GM21526 (cell line): ENCODE results near the gene VOPP1.
"Not testable (repeated sequence)": the region's sequence is repeated elsewhere in the genome, so short reads cannot be mapped to it uniquely, and the experiment has no call there.

Experiments used
- ATAC-seq: cut with Tn5 transposase; IDR thresholded peaks from one replicate; pipeline ENCODE4 v1.9.1; 2021; ENCODE audit warnings: moderate library complexity; ENCODE audit not compliant: unreplicated experiment, low FRiP score

The VOPP1 gene

DNA sequence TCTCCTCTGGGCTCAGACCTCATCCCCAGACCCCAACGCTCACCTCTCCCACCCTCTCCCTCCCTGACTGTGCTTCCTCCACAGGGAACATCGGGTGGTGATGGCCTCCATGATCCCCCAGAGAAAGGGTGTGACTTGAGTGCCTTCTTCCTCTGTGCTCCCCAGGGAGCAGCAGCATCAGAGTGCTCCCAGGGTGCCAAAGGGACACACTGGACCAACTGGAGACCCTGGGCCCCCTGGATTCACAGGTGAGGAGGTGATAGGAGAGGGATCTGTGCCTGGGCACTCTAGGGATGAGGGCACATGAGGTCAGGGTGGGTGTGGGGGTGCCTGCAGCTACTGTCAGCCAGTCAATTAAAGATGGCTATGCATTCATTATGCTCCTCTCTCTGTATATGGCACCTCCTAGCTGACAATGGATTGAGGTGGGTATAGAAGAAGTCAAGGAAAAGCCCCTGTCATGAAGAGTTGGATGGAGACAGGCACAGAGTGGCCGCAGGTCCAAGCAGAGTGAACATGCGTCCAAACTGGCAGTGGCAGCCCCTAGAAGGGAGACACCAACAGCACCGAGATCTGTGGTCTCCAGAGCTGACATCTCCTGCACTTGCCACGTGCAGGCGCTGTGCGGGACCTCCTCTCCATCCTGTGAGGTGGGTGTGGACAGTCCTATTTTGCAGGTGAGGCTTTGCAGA lies 15.5 kb upstream of the VOPP1 start:
- ATAC-seq: no peak

DNA sequence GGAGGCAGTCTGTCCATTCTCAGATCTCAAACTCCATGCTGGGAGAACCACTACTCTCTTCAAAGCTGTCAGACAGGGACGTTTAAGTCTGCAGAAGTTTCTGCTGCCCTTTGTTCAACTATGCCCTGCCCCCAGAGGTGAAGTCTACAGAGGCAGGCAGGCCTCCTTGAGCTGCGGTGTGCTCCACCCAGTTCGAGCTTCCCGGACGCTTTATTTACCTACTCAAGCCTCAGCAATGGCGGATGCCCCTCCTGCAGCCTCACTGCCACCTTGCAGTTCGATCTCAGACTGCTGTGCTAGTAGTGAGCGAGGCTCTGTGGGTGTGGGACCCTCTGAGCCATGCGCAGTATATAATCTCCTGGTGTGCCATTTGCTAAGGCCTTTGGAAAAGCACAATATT lies 10.4 kb upstream of the VOPP1 start:
- ATAC-seq: not testable (repeated sequence)

DNA sequence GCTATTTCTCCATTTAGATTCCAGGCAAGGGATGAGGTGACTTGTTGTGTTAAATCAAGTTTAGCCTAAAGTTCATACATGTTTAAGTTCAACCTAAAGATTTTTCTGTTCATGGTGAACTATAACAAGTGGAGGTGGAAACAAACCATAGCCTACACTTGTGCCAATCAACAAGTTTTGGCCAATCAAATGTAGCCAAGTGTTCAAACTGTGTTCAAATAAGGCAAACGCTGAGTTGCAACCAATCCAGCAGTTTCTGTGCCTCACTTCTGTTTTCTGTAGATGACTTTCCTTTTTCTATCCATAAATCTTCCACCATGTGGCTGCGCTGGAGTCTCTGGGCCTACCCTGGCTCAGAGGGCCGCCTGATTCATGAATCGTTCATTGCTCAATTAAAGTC lies 4.5 kb upstream of the VOPP1 start:
- ATAC-seq: no peak

DNA sequence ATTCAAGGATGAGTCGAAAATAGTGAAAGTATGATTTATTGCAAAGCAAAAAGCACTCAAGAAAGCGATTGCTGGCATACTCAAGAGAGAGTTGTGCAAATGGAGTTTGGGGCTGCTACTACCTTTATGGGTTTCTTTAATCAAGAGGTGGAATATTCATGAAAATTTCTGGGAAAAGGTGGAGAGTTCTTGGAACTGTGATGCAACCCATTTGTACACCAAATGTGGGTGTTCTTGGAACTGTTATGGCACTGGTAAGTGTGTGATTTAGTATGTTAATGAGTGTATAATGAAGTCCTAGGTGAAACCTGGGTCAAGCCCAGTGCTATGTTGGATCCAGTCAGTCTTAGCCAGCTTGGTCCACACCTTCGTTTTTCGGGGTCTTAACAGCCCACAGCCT lies 3.4 kb upstream of the VOPP1 start:
- no peak for ATAC-seq

DNA sequence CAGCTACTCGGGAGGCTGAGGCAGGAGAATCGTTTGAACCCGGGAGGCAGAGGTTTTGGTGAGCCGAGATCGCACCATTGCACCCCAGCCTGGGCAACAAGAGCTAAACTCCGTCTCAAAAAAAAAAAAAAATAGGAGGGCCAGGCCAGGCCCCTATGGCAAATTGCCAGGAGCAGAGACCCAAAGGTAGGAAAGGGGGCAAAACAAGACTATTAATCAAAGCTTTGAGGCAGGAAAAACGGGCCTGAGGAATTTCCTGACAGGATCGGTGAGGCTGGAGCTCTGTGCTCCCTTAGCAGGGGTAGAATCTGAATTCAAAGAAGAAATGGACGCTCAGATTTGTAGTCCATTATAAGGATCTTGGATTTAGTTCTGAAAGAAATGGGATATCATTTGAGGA lies 2.8 kb upstream of the VOPP1 start:
- no peak for ATAC-seq

DNA sequence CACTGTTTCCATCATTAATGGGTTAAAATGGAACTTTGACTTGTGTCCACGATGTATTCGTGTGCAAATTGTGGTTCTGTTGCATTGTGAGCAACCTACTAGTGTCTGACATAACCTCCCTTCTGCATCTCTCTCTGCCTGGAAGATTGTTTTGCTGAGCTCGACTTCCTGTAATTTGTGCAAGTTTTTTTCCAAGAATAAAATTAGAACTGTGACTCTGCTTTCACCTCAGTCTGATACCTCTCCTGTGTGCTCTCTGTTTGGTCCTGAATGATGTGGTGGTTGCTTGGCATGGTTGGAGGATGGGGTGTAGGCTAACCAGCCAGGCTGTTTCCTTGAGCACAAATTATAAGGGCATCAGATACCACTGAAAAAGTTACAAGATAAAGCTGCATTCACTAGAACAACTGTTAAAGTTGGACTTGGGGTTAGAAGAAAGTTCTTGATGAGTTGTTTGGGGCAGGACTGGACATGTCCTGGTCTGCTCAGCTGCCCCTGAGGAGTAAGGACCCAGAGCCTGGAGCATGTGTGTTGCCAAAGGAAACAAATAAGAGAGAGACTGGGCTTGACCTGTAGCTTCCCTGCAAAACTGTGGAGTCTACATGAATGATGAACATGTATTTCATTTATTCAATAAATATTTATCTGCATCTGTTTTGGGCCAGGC lies 1.9 kb upstream of the VOPP1 start:
- no peak for ATAC-seq

DNA sequence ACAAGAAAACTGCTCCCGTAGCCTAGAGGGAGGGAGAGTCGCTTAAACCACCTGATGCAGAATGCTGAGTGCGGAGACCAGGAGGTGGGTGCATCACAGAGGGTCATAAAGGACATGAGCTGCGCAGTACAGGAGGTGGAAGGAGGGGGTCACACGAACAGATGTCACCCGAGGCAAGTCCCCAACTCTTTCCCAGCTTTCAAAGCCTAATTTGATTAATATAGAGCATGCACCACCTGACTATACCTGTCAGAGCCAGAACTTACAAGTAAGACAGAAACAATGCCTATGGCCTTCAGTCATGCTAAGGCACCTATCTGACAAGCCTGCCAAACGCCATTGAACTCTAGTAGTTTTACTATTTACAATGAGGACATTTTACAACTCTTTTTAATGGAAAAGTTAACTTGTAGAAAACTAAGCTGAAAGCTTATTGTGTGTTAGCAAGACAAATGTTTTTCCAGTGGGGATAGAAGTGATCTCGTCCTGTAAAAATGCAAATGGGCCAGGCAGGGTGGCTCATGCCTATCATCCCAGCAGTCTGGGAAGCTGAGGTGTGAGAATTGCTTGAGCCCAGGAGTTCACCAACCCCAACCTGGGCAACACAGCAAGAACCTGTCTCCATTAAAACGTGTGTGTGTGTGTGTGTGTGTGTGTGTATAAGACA lies 1.1 kb upstream of the VOPP1 start:
- no peak for ATAC-seq

DNA sequence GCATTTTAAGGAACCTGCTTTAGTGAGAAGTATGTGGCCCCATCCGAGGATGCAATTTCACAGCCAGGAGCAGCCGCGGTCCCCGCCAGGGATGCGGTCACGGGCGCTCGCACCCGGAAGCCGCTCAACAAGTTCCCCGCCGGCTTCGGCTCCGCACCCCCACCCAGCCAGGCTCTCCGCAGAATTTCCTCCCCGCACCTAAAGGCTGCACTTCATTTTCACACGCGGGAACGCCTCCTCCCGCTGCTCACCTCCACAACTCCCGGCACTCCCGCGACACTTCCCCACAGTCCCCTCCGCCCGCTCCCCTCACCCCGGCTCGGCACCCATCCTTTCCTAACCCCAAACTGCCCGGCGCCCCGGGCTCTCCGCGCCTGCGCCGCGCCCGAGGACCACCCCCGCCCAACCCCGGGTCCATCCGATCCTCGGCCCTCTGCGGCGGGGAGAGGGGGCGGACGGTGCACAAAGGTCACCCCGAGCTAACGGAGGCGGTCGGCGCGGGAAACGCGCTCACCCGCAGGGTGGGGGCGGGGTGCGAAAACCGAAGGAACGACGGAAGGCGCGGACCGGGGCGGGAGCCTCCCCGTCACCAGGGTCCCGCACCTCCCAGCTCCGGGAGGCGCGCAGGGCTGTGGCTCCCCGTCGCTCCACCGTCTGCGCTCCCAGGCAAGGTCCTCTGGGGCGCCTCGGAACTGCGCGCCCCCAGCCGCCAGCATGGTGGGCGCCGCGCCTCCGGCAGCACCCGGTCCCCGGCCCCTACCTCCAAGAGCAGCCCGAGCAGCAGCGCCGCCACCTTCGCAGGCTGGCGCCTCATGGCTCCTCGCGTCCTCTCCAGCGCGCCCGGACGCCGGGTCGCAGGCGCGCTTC lies 558 bp downstream of the VOPP1 start:
- peak; percentile 20 for ATAC-seq

DNA sequence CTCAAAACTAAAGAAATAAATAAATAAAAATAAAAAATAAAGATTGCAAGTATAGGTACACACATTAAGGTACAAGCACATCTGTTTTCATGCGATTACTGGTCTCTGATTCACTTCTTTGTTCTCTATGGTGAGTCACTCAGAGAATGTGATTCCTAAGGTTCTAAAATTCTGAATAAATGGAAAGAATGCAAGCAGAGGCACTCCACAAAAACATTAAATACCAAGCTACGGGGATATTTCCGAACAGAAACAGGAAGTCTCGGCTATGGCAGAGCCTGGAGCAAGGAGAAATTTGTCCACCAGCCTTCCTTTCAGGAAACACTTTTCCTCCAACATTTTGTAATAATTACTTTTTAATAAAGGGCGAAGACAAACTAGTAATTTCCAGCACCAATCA lies 1.4 kb downstream of the VOPP1 start:
- no peak for ATAC-seq

DNA sequence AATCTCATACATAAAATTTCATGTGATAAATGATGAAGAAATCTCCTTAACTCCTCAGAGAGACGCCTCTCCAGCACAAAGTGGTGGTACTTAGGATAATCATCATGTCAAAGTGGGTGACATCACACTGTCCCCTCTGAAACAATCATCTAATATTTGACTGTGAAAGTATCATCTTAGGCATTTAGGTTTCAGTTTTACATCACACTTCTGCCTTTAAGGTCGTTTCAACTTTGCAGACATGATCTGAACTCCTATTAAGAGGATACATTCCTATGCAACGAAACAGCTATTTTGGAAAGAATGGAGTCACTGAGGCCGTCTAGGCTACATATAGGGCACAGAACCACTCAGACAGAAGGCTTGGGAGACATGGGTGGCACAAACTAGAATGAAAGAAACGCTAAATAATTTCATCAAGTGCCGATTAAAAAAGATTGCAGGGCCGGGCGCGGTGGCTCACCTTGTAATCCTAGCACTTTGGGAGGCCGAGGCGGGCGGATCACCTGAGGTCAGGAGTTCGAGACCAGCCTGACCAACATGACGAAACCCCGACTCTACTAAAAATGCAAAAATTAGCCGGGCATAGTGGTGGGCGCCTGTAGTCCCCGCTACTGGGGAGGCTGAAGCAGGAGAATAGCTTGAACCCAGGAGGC lies 2.0 kb downstream of the VOPP1 start:
- peak; percentile 41 for ATAC-seq

DNA sequence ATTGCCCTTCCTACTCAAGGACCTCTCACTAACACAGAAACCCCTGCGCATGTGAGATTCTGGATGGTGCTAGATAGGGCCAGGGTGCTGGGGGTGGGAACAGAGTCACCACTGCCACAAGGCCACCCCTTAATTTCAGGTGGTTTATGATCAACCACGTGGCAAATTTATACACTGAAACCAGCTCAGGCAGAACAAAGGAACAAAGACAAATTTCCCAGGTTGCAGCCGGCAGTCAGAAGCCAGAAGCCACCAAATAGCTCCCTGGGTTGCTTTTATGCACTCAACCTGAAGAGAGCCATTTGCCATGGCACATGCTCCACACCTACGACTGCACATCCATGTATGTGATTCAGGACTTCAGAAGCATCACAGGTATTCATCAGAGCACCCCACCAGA lies 2.5 kb downstream of the VOPP1 start:
- no peak for ATAC-seq

DNA sequence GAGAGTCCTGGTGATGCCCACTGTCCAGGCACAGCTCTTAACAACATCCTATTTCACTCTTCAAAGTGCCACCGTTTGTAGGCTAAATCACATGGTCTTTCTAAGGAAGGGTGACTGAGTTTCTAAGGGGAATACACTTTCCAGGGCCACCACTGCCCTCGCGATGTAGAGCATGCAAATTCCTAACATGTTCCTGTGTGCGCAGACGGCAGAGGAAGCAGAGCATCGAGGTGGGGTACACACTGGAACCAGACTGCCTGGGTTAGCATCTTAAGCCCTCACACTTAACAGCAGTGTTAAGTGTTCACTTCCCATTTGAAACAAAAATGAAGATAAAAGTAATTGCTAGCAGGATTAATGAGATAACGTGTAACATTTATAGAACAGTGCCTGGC lies 3.0 kb downstream of the VOPP1 start:
- ATAC-seq: no peak

DNA sequence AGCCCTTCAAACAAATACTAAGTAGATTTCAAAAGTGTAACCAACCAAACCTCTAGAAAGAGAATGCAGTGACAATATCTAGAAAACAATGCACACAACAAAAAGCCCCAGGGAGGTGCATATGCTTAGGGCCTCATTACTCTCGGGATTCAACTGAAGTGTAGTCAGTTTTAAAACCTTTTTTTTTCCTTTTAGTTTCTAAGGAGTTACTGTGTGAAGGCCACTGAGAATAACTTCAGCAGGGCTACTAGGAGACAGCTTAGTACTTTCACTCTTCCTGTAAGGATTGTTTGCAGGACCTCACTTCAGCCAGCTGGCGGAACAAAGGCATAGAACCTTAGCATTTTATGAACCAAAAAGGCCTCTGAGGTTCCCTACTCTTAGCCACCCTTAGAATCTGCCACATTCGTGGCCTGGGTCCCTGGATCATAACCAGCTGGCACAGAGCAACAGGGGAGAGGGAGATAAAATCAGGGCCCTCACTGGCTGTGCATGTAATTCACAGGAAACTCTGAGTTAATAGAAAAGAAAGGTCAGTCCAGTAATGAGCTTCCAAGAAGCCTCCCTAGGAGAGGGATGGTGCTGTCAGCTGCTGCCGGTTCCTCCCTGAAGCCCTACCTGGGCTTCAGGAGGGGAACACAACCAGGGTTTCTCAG lies 3.6 kb downstream of the VOPP1 start:
- ATAC-seq: no peak

DNA sequence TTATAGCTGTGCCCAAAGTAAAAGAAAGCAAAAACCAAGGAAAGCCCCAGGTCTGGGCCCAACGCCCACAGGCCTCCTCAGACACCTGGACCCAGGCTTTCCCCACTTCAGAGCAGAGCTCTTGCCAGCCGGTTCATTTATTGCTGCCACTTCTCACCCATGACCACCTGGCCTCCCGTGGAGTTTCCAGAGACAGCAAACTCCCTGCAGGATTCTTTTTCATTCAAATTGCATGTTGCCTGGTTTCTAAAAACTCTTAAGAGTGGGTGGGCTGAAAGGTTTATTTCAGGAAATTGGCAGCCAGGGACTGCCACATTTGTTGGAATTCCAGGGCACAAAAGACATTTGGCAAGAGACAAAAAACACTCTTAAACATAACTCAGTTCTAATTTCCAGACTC lies 4.7 kb downstream of the VOPP1 start:
- ATAC-seq: no peak

DNA sequence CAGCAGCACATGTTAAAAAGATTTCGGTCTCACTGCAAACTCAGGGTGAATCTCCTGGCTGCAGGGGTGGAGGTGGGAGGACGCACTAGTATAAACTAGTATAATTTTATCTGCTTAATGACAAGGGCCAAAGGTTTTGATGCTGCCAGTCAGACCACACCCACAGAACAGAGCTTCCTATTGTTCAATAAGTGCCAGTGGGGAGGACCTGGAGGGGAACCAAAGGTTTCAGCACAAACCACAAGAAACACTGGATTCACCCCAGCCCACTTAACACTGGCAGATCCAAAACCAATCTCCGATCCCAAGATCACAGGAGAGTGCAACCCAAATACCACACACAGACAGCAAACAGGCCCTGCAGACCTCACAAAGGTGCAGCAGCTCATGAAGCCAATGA lies 6.6 kb downstream of the VOPP1 start:
- ATAC-seq: no peak

DNA sequence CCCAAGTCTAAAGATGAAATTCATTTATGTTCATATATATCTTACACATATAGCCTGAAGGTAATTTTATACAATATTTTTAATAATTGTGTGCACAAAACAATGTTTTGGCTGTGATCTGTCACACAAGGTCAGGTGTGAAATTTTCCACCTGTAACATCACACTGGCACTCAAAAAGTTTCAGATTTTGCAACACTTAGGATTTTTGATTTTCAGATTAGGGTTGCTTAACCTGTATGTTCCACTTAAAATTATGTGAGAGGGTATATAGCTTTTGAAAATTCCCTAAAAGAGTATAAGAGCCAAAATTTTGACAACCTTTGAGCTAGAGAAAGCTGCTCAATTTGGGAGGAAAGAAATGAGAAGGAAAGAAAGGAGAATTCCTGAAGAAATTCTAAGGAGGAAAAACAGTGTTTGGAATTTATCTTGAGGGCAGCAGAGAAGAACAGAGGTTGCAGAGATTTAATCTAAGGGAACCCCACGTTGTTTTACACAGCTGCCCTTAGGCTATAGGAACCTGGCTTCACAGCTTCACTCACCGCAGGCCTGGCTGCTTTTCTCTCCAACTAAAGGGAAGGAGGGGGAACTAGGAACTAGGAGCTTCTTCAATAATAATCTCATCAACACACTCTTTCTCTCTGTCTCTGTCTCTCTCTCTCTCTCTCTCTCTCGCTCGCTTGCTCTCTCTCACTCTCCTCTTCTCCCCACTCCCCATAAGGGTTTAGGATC lies 8.5 kb downstream of the VOPP1 start:
- no peak for ATAC-seq

DNA sequence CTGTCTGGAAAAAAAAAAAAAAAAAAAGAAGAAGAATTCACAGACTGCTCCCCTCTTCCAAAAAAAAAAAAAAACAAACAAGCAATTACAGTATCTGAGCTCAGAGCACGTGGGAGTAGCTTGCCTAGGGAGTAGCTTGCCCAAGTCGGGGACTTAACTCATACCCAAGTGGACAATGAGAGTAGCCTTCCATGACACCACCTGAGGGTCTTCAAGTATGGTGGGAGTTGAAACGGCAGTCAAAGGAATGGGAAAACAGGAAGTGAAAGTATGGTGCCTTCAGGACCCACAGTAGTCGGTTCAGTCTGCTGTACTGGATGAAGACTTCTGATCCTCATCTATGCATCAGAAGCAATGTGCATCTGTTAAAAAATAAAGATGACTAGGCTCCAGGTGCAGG lies 10.6 kb downstream of the VOPP1 start:
- no peak for ATAC-seq

DNA sequence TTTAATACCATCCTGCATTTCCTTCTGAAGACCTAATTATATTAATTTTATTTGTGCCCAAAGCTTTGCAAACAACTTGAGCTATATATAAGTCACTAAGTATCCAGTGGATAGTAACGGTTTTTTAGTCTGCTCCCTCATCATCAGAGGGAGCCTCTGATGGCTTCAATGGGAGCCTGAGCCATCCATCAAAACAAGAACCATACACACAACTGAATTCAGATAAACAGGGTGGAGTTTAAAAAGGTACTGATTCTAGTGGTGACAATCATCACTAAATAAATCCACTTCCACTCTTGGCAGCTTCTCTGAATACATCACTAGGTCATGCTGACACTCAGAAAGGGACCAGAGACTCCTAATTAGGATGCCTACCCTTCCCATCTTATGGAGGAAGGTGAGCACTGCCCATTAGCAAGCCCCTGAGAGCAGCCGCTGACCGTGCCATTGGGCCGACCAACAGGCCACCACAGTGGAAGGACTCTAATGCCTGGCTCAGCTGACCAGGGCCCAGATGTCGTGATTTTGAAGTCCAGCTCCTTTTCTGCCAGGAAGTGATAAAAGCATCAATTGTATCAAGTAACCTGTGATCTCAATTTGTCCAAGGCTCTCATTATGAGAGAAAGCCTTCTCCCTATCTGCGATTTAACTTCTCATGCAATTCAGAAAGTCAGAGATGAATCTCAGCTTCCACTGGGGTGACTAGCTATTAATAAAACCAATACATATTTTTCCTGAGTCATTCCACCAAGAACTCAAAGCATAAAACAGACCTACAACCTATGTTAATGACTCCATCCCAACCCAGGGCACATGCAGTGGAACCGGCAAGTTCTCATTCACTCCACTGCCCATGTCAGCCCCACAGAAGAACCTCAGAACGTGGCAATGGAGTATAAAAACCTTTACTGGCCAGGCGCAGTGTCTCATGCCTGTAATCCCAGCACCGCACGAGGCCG lies 13.1 kb downstream of the VOPP1 start:
- ATAC-seq: no peak
